Endodermal cell (in vitro differentiated cells): ENCODE results near the gene CRB2. TPM values are rescaled to one million over a fixed set of nuclear protein-coding genes. Genes with fewer than 3 reads are reported as not detected.

ENCODE experiments used
- DNase-seq: peaks from one replicate; pipeline ENCODE4 v3.0.0-alpha.2; 2017
- H3K27ac ChIP-seq: 2 replicates; pipeline ENCODE4 v1.5.1; 2013; ENCODE audit warnings: mild to moderate bottlenecking, low read depth, low read length, moderate library complexity
- H3K27me3 ChIP-seq: 2 replicates; pipeline ENCODE4 v1.6.1; 2013; ENCODE audit warnings: mild to moderate bottlenecking, low read length, moderate library complexity; ENCODE audit not compliant: insufficient read depth, control insufficient read depth, poor library complexity, severe bottlenecking
- H3K36me3 ChIP-seq: 2 replicates; pipeline ENCODE4 v1.7.0; 2013; ENCODE audit warnings: mild to moderate bottlenecking, low read length, moderate library complexity; ENCODE audit not compliant: control insufficient read depth, insufficient read depth
- H3K4me1 ChIP-seq: one replicate; pipeline ENCODE4 v1.7.0; 2013; ENCODE audit warnings: low read length; ENCODE audit not compliant: control insufficient read depth, insufficient read depth
- H3K4me3 ChIP-seq: 2 replicates; pipeline ENCODE4 v1.5.1; 2013; ENCODE audit warnings: mild to moderate bottlenecking, low read length, moderate library complexity
- H3K9ac ChIP-seq: 2 replicates; pipeline ENCODE4 v1.6.1; 2013; ENCODE audit warnings: mild to moderate bottlenecking, low read length, moderate library complexity; ENCODE audit not compliant: poor library complexity, severe bottlenecking; ENCODE audit errors: extremely low read depth
- H3K9me3 ChIP-seq: 2 replicates; pipeline ENCODE4 v1.6.1; 2013; ENCODE audit warnings: mild to moderate bottlenecking, low read length, moderate library complexity; ENCODE audit not compliant: control insufficient read depth
- H3K27ac Mint-ChIP-seq: 2 replicates; pipeline ENCODE4 v1.8.0; 2020; ENCODE audit warnings: mixed read lengths
- H3K27me3 Mint-ChIP-seq: 2 replicates; pipeline ENCODE4 v1.8.0; 2021; ENCODE audit warnings: mild to moderate bottlenecking, mixed read lengths; ENCODE audit not compliant: insufficient read depth
- H3K36me3 Mint-ChIP-seq: 2 replicates; pipeline ENCODE4 v1.8.0; 2020; ENCODE audit warnings: low read depth, mixed read lengths
- H3K4me1 Mint-ChIP-seq: 2 replicates; pipeline ENCODE4 v1.8.0; 2020; ENCODE audit warnings: mixed read lengths
- H3K4me3 Mint-ChIP-seq: 2 replicates; pipeline ENCODE4 v1.8.0; 2020; ENCODE audit warnings: mild to moderate bottlenecking, moderate library complexity, mixed read lengths
- H3K9me3 Mint-ChIP-seq: 2 replicates; pipeline ENCODE4 v1.8.0; 2020; ENCODE audit warnings: mild to moderate bottlenecking, mixed read lengths
- CTCF ChIP-seq: fragments of 200-600 bp; sonication (generic); conservative IDR thresholded peaks from 2 replicates; pipeline ENCODE4 v1.5.0; 2021; ENCODE audit warnings: antibody characterized with exemption, mild to moderate bottlenecking
- WGBS, 2 experiments: methylation state at CpG; one replicate each; pipeline versions ENCODE4 v1.1.5 to v1.1.7; 2013; ENCODE audit warnings: missing lambda C conversion rate in 2 of 2, mixed read lengths in 1 of 2; ENCODE audit not compliant: insufficient coverage in 1 of 2, insufficient read length in 1 of 2; 5-methylcytosine and 5-hydroxymethylcytosine counted together
- total RNA-seq, 2 donors: library from RNA; stranded (reverse); fragmentation: NEBNext Ultra II Directional in 1 of 2; extraction: Animal tissue kit (Norgen Biotek cat#: 25700) in 1 of 2; gene quantifications; 2 replicates in 1 of 2; 3 replicates in 1 of 2; pipeline ENCODE4 v1.2.1, GENCODE V29; 2021

The CRB2 gene
- total RNA-seq, 2 donors from 2014 or later: 0.75 to 2.0 TPM

DNA sequence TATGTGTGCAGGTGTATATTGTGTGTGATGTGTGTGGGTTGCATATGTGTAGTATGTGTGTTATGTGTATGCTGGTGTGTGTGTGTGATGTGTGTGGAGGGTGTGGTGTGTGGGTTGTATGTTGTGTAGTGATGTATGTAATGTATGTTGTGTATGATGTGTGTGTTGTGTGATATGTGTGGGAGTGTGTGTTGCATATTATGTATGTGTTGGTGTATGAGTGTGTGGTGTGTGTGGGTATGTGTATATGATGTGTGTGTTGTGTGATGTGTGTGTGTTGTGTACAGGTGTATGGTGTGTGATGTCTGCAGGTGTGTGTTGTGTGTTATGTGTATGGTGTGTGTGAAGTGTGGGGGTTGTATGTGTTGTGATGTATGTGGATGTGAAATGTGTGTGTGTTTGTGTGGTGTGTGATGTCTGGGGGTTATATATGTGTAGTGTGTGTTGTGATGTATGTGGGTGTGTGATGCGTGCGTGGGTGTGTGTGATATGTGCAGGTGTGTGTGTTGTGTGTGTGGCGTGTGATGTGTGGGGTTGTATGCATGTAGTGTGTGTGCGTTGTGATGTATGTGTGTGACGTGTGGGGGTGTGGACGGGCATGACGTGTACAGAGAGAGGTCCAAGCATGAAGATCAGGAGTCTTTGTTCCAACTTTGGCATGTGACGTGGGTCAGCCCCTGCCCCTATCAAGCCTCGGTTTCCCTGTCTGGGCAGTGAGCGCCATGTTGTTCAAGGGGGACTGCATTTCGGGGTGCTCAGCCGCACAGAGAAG lies 8.5 kb upstream of the CRB2 start:
- Histone ChIP-seq H3K27ac (no peak overlapping the region), H3K4me1 (no peaks in the 10 kb centered on the region), H3K9me3 (no peaks in the 10 kb centered on the region), H3K36me3 (no peaks in the 10 kb centered on the region), H3K9ac (no peak overlapping the region), H3K4me3 (no peak overlapping the region), H3K27me3 (no peaks in the 10 kb centered on the region)
- DNase-seq: no peak
- H3K27ac Mint-ChIP-seq: no peak overlapping the region
- H3K4me1 Mint-ChIP-seq: no peaks in the 10 kb centered on the region
- WGBS, 2 experiments: 91 to 94% methylated on average over 9 to 12 of the region's 12 CpGs
- peaks cover 15% of the 10 kb centered on the region for H3K27me3 Mint-ChIP-seq
- H3K4me3 Mint-ChIP-seq: no peak overlapping the region
- H3K36me3 Mint-ChIP-seq: no peaks in the 10 kb centered on the region
- no peaks in the 10 kb centered on the region for H3K9me3 Mint-ChIP-seq
- no peak for TF ChIP-seq CTCF

GRCh38 chr9:123348317-123348992 lies 7.5 kb upstream of the CRB2 start:
- no peaks in the 10 kb centered on the region for H3K9me3 Mint-ChIP-seq
- peaks cover 21% of the 10 kb centered on the region for H3K27me3 Mint-ChIP-seq
- no peak overlapping the region for H3K27ac Mint-ChIP-seq
- no peak overlapping the region for H3K4me3 Mint-ChIP-seq
- peaks cover 9% of the 10 kb centered on the region for H3K27me3 ChIP-seq
- no peak overlapping the region for H3K4me3 ChIP-seq
- no peaks in the 10 kb centered on the region for H3K36me3 ChIP-seq
- WGBS, 2 experiments: 76 to 77% methylated on average over 7 to 9 of the region's 9 CpGs
- no peaks in the 10 kb centered on the region for H3K9me3 ChIP-seq
- TF ChIP-seq CTCF: no peak
- H3K27ac ChIP-seq: no peak overlapping the region
- H3K36me3 Mint-ChIP-seq: no peaks in the 10 kb centered on the region
- peak; percentile 53 for DNase-seq
- H3K4me1 Mint-ChIP-seq: no peaks in the 10 kb centered on the region
- no peak overlapping the region for H3K9ac ChIP-seq
- no peaks in the 10 kb centered on the region for H3K4me1 ChIP-seq

GRCh38 chr9:123349033-123349432 lies 7.0 kb upstream of the CRB2 start:
- H3K4me1 Mint-ChIP-seq: no peaks in the 10 kb centered on the region
- no peaks in the 10 kb centered on the region for H3K36me3 Mint-ChIP-seq
- peaks cover 24% of the 10 kb centered on the region for H3K27me3 Mint-ChIP-seq
- no peak for TF ChIP-seq CTCF
- Histone ChIP-seq H3K27ac (no peak overlapping the region), H3K9me3 (no peaks in the 10 kb centered on the region), H3K4me1 (no peaks in the 10 kb centered on the region), H3K9ac (no peak overlapping the region), H3K36me3 (no peaks in the 10 kb centered on the region), H3K27me3 (peaks cover 11% of the 10 kb centered on the region), H3K4me3 (no peak overlapping the region)
- no peak for DNase-seq
- H3K27ac Mint-ChIP-seq: no peak overlapping the region
- H3K4me3 Mint-ChIP-seq: no peak overlapping the region
- 41 to 63% methylated on average over 2 to 3 of the region's 3 CpGs for WGBS, 2 experiments
- H3K9me3 Mint-ChIP-seq: no peaks in the 10 kb centered on the region
